ENCODE measurements around the gene IPO4. TPM values are rescaled to one million over a fixed set of nuclear protein-coding genes. Genes with fewer than 3 reads are reported as not detected.

The IPO4 gene
- total and polyA plus RNA-seq, 9 of the 15 experiments (the other 6 are each of a cell fraction or from before 2014, with no cell fraction given): 7.3 to 122 (median 31.8) TPM

DNA sequence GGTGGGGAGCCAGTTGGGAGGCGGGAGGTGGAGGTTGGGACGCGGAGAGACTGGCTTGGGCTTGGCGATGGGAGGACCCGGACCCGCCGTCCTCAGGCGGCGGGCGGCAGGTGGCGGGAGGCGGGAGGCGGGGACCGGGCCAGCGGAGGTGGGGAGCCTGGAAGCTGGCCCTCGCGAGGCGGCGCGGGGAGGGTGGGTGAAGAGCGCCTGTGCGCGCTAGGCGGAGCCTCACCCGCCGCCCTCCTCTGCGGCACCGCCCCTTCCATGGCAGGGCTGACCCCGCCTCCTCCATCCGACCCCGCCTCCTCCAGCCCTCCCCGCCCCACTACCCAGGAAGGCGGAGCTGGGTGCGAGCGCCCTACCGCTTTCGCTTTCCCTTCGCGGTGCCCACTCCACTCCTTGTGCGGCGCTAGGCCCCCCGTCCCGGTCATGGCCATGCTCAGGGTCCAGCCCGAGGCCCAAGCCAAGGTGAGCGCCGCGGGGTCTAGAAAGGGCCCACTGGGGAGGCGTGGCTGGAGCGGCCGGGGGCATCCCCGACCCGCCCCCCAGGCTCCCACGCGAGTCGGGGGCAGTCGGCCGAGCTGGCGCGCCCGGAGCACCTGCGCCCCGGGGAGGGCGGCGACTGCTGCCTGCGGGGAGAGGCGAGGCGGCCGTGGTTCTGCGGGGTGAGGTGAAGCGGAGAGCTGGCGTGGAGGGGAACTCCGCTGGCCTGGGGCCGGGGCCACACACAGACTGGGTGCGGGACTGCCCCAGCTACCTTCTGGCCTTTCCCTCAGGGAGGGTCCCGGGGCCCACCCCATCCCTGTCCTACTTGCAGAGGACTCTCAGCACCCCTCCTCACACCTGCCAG is 52.6 kb downstream of the IPO4 start, which contains the start of gene PSME1 (continued):
- TF ChIP-seq TSHZ1 (CRISPR knock-in tag; IDR thresholded peaks at IDR 0.05): no peak
- TF ChIP-seq RAD51 (IDR thresholded peaks at IDR 0.05; ENCODE audit: borderline replicate concordance, low read depth): no peak
- TF ChIP-seq KLF1 (tag; IDR thresholded peaks at IDR 0.05): no peak
- no peak for TF ChIP-seq FOS (IDR thresholded peaks at IDR 0.05; ENCODE audit: extremely low read depth, insufficient read length)
- no peak; the same call in 1 of the 2 replicates for TF ChIP-seq GATAD2A (IDR thresholded peaks at IDR 0.05)
- peak; percentile 97 for TF ChIP-seq RBBP5 (IDR thresholded peaks at IDR 0.05; ENCODE audit: borderline replicate concordance, insufficient read depth, low read length, poor library complexity, severe bottlenecking)
- TF ChIP-seq KLF13 (tag; IDR thresholded peaks at IDR 0.05; ENCODE audit: borderline replicate concordance, low read depth): peak; percentile 53; the same call in 1 of the 2 replicates
- no peak for TF ChIP-seq ZNF282 (CRISPR knock-in tag; IDR thresholded peaks at IDR 0.05)
- TF ChIP-seq SUPT5H (IDR thresholded peaks at IDR 0.05): peak; percentile 60
- TF ChIP-seq MGA (IDR thresholded peaks at IDR 0.05): no peak
- no peak for TF ChIP-seq ZNF175 (CRISPR knock-in tag; IDR thresholded peaks at IDR 0.05; ENCODE audit: low read depth)
- TF ChIP-seq FOXJ3 (CRISPR knock-in tag; IDR thresholded peaks at IDR 0.05): no peak
- no peak for TF ChIP-seq CBFA2T3 (IDR thresholded peaks at IDR 0.05)
